ENCODE data around the gene KLRF1. TPM values are rescaled to one million over a fixed set of nuclear protein-coding genes. Genes with fewer than 3 reads are reported as not detected.

KLRF1 gene
- total RNA-seq, 1 donor from 2014 or later: not detected

DNA sequence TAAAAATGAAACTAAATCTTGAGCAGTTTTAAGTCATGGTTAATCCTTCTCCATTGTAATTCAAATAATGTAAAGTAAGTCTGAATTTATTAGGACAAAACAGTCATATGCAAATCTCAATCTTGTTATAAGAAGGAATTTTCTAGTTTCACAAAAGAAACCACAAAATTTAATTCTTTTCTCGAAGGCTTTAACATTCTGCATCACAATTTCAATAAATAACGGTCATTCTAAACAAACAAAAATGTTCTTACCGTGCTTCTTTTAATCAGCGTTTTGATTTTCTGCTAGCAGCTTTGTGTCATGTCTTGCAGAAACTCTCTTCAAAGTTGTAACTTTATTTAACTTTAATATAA is 41.6 kb downstream of the KLRF1 start:
- no peaks in the 10 kb centered on the region for H3K4me1 ChIP-seq (ENCODE audit: insufficient read depth, low read length)
- FAIRE-seq (no peak), DNase-seq (ENCODE audit: low read depth) (no peak)
- no peaks in the 10 kb centered on the region for H3K36me3 ChIP-seq (ENCODE audit: insufficient read depth, low read length)
- H3K27me3 ChIP-seq (ENCODE audit: insufficient read depth, low read length): no peaks in the 10 kb centered on the region
- H3K9ac ChIP-seq (ENCODE audit: low read length): no peak overlapping the region
- H4K20me1 ChIP-seq (ENCODE audit: insufficient read depth, low read length): no peaks in the 10 kb centered on the region
- no peaks in the 10 kb centered on the region for H3K9me3 Mint-ChIP-seq (ENCODE audit: unreplicated experiment)
- TF ChIP-seq, protein P1, sequence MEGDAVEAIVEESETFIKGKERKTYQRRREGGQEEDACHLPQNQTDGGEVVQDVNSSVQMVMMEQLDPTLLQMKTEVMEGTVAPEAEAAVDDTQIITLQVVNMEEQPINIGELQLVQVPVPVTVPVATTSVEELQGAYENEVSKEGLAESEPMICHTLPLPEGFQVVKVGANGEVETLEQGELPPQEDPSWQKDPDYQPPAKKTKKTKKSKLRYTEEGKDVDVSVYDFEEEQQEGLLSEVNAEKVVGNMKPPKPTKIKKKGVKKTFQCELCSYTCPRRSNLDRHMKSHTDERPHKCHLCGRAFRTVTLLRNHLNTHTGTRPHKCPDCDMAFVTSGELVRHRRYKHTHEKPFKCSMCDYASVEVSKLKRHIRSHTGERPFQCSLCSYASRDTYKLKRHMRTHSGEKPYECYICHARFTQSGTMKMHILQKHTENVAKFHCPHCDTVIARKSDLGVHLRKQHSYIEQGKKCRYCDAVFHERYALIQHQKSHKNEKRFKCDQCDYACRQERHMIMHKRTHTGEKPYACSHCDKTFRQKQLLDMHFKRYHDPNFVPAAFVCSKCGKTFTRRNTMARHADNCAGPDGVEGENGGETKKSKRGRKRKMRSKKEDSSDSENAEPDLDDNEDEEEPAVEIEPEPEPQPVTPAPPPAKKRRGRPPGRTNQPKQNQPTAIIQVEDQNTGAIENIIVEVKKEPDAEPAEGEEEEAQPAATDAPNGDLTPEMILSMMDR (IDR thresholded peaks at IDR 0.05; ENCODE audit: insufficient read depth, low read depth, low read length): no peak
- TF ChIP-seq EZH2 (IDR thresholded peaks at IDR 0.05; ENCODE audit: insufficient read depth, low read length): no peak
- H3K36me3 Mint-ChIP-seq (ENCODE audit: low read depth, unreplicated experiment): no peaks in the 10 kb centered on the region
- H3K4me3 Mint-ChIP-seq (ENCODE audit: unreplicated experiment): no peak overlapping the region
- H3K79me2 ChIP-seq (ENCODE audit: insufficient read depth, low read length): no peaks in the 10 kb centered on the region
- H3K9me3 ChIP-seq (ENCODE audit: insufficient read depth, low read depth, low read length): no peaks in the 10 kb centered on the region
- H3K27ac Mint-ChIP-seq (ENCODE audit: unreplicated experiment): no peak overlapping the region
- H3K4me3 ChIP-seq (ENCODE audit: insufficient read depth, low read depth, low read length): peak overlapping the region; percentile 60
- no peaks in the 10 kb centered on the region for H3K27me3 Mint-ChIP-seq (ENCODE audit: low read depth, unreplicated experiment)
- no peak overlapping the region for H2AFZ ChIP-seq (ENCODE audit: low read depth, low read length)
- peak overlapping the region; percentile 83 for H3K4me2 ChIP-seq (ENCODE audit: low read length)
- peak overlapping the region; percentile 54 for H3K27ac ChIP-seq (ENCODE audit: low read depth, low read length)
- peaks cover 4% of the 10 kb centered on the region for H3K4me1 Mint-ChIP-seq (ENCODE audit: low read depth, unreplicated experiment)

DNA sequence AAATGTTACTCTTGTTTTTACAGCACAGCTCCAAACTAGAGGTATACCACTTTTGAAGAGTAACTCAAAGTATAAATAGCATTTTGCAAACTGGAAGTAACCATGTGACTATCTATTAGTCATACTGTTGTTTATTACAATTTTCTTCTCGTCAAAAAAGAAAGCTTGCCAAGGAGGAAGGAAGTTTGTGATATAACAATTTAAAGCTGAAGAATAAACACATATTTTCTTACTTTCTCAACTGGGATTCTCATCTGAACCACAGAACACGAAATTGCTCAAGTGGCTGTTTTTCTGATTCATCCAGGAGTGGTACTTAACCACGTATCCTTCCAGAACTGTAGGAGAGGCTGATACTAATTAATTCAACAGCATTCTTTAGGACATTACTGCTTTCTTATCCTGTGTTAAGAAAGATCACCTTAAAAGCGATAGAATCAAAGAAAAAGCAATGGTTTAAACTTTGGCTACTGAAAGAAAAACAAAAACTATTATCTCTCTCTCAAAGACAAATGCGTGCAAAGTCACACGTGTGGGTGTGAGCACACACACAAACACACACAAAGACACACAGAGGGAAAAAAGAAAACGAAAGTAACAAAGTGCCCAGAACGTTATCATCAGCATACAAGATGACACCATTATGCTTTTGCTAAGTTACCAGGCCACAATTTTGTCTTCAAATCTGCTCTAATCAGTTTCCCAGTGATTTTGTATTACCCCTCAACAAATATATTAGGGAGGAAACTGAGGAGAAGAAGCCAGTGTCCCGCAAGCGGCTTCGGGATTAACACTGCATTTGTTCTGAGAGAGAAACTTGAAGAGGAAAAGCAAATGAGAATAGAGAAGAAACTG is 42.3 kb downstream of the KLRF1 start, which contains the start of gene CLEC2B:
CLEC2B (minus strand) TSS at position 48 of the 855 bp plus-strand sequence.
- peak within 1 kb of the TSS; percentile 83 for H3K4me2 ChIP-seq (ENCODE audit: low read length)
- peak within 1 kb of the TSS; percentile 54 for H3K27ac ChIP-seq (ENCODE audit: low read depth, low read length)
- H3K27me3 ChIP-seq (ENCODE audit: insufficient read depth, low read length): no peaks in the 10 kb centered on the region
- no peaks in the 10 kb centered on the region for H4K20me1 ChIP-seq (ENCODE audit: insufficient read depth, low read length)
- DNase-seq (ENCODE audit: low read depth) (peak; percentile 76), FAIRE-seq (no peak)
- TF ChIP-seq, protein P1 (IDR thresholded peaks at IDR 0.05; ENCODE audit: insufficient read depth, low read depth, low read length): no peak
- no peak for TF ChIP-seq EZH2 (IDR thresholded peaks at IDR 0.05; ENCODE audit: insufficient read depth, low read length)
- H3K36me3 ChIP-seq (ENCODE audit: insufficient read depth, low read length): no peaks in the 10 kb centered on the region
- peaks cover 4% of the 10 kb centered on the region for H3K4me1 Mint-ChIP-seq (ENCODE audit: low read depth, unreplicated experiment)
- no peaks in the 10 kb centered on the region for H3K79me2 ChIP-seq (ENCODE audit: insufficient read depth, low read length)
- no peaks in the 10 kb centered on the region for H3K36me3 Mint-ChIP-seq (ENCODE audit: low read depth, unreplicated experiment)
- peak within 1 kb of the TSS; percentile 74 for H3K9ac ChIP-seq (ENCODE audit: low read length)
- no peaks in the 10 kb centered on the region for H3K9me3 ChIP-seq (ENCODE audit: insufficient read depth, low read depth, low read length)
- H3K4me3 ChIP-seq (ENCODE audit: insufficient read depth, low read depth, low read length): peak within 1 kb of the TSS; percentile 60
- H2AFZ ChIP-seq (ENCODE audit: low read depth, low read length): peak within 1 kb of the TSS; percentile 62
- H3K4me3 Mint-ChIP-seq (ENCODE audit: unreplicated experiment): no peak within 1 kb of the TSS
- H3K4me1 ChIP-seq (ENCODE audit: insufficient read depth, low read length): no peaks in the 10 kb centered on the region
- no peak within 1 kb of the TSS for H3K27ac Mint-ChIP-seq (ENCODE audit: unreplicated experiment)
- H3K9me3 Mint-ChIP-seq (ENCODE audit: unreplicated experiment): no peaks in the 10 kb centered on the region
- no peaks in the 10 kb centered on the region for H3K27me3 Mint-ChIP-seq (ENCODE audit: low read depth, unreplicated experiment)
